SU-DHL-6 (cell line): Measurements from ENCODE around the gene FBXO5.

Experiments
- EZH2phosphoT487 ChIP-seq: fragments of 200-600 bp; sonication (generic), shearing (Covaris generic); conservative IDR thresholded peaks from 2 replicates; pipeline ENCODE4 v1.6.1; 2018; ENCODE audit warnings: mild to moderate bottlenecking, antibody characterized with exemption, low read length, moderate library complexity, mixed read lengths
- TF ChIP-seq, protein P1 (sequence below): fragments of 200-600 bp; sonication (generic); IDR thresholded peaks from one replicate; pipeline ENCODE4 v1.5.1; 2017; ENCODE audit warnings: antibody characterized with exemption, mild to moderate bottlenecking, low read length, moderate library complexity; ENCODE audit not compliant: insufficient read depth, poor library complexity, severe bottlenecking

GRCh38 chr6:152952866-152953509 lies 29.9 kb downstream of the FBXO5 start:
- no peak for TF ChIP-seq EZH2phosphoT487
- TF ChIP-seq, protein P1, sequence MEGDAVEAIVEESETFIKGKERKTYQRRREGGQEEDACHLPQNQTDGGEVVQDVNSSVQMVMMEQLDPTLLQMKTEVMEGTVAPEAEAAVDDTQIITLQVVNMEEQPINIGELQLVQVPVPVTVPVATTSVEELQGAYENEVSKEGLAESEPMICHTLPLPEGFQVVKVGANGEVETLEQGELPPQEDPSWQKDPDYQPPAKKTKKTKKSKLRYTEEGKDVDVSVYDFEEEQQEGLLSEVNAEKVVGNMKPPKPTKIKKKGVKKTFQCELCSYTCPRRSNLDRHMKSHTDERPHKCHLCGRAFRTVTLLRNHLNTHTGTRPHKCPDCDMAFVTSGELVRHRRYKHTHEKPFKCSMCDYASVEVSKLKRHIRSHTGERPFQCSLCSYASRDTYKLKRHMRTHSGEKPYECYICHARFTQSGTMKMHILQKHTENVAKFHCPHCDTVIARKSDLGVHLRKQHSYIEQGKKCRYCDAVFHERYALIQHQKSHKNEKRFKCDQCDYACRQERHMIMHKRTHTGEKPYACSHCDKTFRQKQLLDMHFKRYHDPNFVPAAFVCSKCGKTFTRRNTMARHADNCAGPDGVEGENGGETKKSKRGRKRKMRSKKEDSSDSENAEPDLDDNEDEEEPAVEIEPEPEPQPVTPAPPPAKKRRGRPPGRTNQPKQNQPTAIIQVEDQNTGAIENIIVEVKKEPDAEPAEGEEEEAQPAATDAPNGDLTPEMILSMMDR = peak; percentile 52
